GM18909 (cell line): ENCODE results near the gene TREML2.
"Not testable (repeated sequence)": the region's sequence is repeated elsewhere in the genome, so short reads cannot be mapped to it uniquely, and the experiment has no call there.

Source experiments
- ATAC-seq: cut with Tn5 transposase; IDR thresholded peaks from one replicate; pipeline ENCODE4 v1.9.1; 2021; ENCODE audit warnings: mild to moderate bottlenecking; ENCODE audit not compliant: unreplicated experiment, poor library complexity

The TREML2 gene, protein sequence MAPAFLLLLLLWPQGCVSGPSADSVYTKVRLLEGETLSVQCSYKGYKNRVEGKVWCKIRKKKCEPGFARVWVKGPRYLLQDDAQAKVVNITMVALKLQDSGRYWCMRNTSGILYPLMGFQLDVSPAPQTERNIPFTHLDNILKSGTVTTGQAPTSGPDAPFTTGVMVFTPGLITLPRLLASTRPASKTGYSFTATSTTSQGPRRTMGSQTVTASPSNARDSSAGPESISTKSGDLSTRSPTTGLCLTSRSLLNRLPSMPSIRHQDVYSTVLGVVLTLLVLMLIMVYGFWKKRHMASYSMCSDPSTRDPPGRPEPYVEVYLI

DNA sequence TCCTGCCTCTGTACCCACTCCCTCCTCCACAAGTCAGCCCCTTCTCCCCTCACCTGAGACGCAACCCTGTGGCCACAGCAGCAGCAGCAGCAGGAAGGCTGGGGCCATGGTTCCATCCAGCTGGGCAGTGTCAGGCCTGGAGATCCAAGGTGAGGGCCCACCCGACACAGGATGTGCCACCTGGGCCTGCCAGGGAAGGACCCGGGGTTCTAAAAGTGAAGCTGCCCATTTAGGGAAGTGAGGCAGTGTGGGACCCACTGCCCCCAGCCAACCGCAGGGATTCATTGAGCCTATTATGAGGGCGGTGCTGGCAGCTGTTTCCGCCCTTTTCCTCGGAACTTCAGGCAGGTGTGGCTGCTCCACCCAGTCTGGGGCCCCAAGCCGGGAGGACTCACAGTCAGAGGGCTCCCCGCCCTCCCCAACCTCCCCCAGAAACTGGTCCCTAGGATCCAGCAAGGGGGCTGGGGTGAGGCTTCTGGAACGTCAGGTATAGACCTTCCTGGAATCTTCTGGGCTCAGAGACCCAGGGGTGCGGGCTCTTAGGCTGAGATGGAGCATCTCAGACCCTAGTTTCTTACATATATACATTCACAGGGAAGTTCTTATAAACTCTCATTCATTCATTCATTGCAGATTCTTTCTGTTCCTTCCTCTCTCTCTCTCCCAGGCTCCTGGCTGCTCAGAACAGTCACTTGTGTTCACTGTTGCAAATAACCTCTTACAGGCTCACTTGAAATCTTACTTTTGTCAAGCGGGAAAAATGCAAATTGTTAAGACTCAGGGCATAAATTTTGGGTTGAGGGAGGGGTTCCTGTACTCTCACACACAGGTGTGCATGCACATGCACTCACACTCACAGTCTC, at the start of gene TREML2:
Gene TREML2 (minus strand): TSS at position 249 of the 863 bp plus-strand sequence. CDS start 141 bp downstream, at position 108.
- no peak for ATAC-seq

DNA sequence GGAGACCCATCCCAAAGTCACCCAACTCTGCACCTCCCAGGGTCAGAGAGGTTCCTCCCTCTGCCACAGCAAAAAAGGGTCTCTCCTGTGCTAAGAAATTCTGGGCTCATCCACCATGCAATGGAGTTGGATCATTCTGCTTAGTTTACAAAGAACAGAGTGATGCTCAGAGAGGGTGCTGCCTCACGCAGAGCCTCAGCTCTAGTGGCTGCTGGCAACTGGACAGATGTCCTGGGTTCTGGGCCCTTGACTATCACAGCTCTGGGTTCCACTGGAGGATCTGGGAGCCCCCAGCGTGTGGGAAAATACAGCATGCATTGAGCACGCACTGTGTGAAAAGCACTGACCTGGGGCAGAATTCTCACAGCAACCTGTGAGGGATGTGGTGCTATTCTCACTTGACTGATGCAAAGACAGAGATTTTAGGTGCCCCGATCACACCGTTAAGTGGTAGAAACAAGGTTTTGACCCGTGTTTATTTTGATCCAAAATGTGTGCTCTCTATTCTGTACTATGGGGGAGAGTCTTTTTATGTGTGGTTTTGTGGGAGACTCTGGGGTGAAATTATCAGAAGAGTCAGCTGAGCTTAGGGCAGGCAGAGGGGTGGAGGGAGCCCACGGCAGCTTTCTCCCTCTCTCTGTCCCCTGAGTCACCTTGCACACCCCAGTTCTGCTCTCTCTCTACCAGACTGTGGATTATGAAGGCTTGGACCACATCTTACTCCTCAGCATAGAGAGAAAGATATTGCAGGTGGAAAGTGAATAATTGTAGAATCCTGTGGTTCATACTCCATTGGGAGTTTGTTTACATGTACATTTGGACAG, 47.1 kb upstream of the TREML2 start:
- ATAC-seq, result no peak

DNA sequence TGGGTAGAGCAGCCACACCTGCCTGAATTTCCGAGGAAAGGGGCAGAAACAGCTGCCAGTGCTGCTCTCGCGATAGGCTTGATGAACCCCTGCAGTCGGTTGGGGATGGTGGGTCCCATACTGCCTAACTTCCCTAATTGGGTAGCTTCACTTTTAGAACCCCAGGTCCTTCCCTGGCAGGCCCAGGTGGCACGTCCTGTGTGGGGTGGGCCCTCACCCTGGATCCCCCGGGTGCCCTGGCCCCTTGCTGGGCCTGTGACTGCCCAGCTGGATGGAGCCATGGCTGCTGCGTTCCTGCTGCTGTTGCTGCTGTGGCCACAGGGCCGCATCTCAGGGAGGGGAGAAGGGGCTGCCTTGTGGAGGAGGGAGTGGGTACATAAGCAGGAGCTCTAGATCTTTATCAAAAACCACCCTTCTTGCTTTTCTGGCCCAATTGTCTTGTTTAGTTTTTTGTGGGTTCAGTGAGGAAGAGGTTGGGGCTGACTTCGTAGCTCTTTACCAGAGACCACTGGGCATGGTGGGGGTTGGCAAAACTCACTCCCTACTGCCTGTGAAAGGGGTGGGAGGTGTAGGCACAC, 46.4 kb upstream of the TREML2 start:
- no peak for ATAC-seq

DNA sequence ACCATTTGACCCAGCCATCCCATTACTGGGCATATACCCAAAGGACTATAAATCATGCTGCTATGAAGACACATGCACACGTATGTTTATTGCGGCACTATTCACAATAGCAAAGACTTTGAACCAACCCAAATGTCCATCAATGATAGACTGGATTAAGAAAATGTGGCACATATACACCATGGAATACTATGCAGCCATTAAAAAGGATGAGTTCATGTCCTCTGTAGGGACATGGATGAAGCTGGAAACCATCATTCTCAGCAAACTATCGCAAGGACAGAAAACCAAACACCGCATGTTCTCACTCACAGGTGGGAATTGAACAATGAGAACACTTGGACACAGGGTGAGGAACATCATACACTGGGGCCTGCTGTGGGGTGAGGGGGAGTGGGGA, 45.6 kb upstream of the TREML2 start:
- ATAC-seq, result not testable (repeated sequence)

DNA sequence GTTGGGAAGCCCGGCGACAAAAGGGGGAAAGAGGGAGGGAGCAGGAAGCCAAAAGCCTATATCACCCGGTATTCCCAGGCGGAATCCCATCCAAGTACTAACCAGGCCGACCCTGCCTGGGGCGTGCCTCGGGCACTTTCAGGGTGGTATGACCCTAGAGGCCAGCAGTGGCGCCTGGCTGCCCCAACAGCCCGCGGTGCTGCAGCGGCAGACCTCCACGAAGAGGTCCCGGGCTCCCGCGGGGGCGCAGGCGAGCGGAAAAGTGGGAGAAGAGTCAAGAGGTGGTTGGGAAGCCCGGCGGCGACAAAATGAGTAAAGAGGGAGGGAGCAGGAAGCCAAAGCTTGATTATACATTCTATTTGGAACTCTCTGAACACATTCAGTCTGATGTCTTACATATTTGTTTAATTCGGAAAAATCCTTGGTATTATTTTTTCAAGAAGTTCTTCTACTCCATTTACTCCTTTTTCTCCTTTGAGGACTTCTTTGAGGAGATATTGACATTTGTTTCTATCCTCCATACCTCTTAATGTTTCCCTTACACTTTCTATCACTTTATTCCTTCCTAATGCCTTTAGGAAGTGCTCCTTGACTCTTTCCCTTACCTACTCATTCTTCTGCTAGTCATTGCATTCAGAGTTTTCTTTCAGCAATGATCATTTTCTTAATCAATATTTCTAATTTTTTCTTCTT, 38.7 kb upstream of the TREML2 start:
- ATAC-seq, result no peak

DNA sequence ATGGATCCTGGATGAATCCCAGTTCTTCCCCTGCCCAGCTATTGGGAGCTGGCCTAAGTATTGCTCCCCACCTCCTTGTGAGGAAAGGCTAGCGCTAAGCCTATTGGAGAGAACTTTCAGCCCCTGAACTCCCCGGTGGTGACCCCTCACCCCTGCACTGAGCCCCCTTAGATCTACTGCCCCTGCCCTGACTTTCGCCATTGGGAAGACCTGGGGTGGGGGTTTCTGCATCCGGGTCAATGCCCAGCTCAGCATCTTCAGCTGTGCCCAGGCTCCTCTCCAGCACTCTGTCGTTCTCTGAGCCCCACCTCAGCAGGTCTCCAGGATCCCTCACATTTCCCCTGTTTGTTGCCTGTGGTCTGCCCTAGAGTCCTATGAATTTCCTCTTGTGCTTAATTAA, 36.2 kb upstream of the TREML2 start:
- ATAC-seq, result no peak

DNA sequence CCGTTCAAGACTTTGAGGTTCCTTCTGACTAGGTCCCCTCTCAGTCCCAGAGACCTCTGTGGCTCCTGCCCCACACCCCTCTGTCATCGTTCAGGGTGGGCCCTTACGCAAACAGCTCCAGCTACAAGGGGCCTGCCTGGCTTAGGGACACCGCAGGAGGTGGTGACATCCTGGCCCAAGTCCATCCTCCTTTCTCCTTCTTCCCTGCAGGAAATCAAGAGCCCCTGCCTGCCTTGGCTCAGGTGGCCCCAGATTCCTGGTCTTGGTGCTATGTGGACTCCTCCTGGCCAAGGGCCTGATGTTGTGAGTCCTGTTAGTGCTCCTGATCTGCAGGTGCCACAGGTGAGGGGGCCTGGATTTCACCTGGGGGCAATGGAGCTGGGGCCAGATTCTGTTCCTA, 35.3 kb upstream of the TREML2 start:
- no peak for ATAC-seq

DNA sequence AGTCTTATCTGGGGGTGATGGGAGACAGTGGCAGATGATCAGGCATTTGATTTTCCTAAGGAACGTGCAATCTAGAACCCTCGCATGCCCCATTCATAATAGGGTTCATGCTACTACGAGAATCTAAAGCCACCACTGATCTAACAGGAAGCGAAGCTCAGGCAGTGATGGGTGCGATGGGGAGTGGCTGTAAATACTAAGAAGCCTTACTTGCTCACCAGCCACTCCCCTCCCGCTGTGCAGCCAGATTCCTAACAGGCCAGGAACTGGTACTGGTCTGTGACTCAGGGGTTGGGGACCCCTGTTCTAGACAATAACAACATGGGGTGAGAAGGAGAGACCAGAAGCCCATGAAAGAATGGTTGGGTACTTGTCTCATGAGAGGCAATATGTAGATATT, 31.7 kb upstream of the TREML2 start:
- no peak for ATAC-seq

DNA sequence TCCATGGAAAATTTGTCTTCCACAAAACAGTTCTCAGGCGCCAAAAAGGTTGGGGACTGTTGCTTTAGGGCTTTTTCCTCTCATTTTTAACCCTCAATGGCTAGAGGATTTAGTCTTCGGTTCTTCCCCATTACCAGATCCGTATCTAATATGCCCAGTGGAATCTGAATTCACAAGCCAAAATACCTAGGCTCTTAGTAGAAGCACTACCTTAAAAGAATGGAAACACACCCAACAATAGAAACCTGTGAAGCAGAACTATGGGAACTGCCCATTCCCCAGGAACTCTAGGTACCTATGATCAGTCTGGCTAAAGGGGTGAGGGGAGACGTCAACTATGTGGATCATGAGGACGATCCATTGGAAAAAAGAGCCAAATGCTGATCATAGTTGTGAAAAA, 30.3 kb upstream of the TREML2 start:
- no peak for ATAC-seq

DNA sequence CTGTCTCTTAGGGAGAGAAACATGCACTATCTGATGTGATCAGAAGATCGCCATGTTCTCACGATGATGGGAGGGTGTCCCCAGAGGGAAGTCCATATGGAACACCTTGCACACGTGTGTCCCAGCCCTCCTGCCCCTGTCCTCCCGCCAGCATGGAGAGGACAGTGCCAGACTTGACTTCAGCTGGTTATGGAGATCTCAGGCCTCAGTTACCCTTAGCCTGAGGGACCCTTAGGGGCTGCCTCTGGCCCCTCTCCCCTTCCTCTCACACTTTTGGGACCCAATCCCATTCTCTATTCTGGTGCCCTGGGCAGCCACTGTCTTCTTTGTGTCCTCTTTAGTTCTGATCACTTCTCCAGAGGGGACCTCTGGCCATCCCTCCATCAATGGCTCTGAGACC, 28.8 kb upstream of the TREML2 start:
- ATAC-seq, result no peak

DNA sequence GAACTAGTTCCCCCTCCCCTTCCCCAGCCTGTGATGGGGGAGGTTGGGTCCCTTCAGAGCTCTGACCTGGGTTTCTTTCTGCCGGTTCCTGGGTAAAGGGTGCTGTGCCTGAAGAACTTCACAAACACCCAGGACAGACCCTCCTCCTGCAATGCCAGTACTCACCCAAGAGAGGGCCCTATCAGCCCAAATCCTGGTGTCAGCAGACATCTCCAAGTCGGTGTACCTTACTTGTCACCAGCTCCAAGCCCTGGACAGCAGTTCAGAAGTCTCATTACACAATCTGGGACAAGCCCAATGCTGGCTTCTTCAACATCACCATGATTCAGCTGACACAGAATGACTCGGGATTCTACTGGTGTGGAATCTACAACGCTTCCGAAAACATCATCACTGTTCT, 27.7 kb upstream of the TREML2 start:
- no peak for ATAC-seq

DNA sequence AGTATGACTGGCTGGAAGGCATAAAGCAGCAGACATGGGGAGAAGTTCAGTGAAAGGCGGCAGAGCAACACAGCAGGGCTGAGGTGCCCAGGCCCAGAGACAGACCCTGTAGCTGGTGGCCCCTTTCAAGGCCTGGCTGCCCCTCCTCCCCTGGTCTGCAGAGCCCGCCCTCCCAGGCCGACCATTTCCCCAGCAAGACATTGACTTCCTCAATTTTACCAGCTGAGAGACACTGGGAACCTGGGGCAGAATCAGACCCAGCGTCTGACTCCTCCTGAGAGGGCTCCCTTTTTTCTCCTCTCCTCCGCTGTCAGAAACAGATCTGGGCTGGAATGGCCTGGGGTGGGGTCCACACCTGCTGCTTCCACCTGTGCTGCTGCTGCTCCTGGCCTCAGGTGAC, 27.1 kb upstream of the TREML2 start, which contains the start of gene TREML4:
Gene TREML4 (plus strand): TSS at position 254 of the 400 bp plus-strand sequence. CDS start 79 bp downstream, at position 333.
- no peak for ATAC-seq

DNA sequence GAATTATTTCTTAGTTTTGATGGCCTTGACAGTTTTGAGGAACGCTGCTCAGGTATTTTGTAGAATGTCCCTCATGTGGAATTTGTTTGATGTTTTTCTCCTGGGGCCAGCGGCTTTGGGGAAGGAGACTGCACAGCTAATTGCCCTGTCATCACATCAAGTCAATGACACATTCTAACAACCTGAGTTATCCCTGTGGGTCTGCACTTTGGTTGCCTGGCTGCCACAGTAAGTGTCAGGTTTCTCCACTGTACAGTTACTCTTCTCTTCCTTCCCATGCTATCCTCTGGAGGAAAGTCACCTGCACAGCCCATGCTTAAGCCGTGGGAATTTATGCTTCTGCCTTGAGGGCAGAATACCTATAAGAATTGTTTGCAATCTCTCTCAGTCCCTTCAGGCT, 25.8 kb upstream of the TREML2 start:
- no peak for ATAC-seq

DNA sequence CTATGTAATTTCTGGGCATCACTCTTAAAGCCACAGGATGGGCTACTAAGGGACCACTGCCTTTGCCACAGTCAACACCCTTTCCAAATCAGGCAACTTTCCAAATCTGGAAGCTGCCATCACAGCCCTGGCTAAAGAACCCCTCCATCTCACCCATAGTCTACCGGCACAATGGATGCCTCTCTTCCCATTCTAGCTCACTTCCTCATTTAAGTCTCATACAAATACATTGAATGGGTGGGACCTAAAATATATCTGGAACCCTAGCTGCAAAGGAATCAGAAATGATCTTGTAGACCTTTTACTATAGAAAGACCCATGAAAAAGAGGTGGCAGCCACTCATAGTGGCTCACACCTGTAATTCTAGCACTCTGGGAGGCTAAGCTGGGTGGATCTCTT, 23.9 kb upstream of the TREML2 start:
- ATAC-seq, result no peak

DNA sequence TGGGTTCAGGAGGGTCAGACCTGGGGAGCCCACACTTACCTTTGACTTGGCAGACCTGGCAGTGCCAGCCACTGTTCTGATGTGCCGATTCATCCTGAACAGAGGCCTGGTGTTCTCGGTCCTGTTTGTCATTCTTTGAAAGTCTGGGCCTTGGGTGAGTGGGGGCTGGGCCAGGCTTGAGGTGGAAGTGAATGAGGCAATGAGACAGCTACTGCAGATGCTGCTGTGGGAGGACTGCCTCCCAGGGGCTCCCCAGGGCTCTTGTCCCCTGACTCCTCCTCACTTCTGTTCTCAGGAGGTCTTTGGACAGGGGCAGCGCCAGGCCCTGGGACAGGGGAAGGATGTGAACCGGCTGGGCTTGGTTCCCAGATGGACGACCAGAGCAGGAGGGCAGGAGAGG, 21.6 kb upstream of the TREML2 start:
- no peak for ATAC-seq

DNA sequence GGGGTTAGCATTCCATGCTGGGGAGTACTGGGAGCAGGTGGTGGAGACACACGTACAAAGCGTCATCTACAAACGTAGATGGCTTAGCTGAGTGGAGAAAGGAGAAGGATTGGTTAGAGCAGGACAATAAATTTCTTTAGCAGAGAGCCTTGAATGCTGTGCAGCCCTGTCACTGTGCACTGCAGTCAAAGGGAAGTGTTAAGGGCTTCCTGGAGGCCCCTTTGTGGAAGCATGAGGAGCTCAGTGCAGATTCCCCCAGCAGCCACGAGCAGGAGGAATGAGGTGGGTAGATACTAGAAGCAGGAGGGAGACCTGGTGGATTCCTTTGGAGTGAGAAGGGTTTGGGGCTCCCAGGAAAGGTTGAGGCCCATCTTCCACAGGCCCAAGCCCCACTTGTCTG, 21.1 kb upstream of the TREML2 start:
- no peak for ATAC-seq

DNA sequence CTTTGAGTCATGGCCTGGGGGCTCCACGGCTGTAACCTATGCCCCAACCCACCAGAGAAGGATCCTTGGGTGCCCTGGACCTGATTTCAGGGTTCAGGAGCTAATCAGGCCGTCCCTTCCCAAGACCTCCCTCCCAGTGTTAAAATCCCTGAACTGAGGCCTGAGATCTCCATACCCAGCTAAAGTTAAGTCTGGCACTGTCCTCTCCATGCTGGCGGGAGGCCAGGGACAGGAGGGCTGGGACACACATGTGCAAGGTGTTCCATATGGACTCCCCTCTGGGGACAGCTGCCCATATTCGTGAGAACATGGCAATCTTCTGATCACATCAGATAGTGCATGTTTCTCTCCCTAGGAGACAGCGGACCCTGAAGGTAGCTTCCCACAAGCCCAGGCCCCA, 15.7 kb upstream of the TREML2 start:
- no peak for ATAC-seq

DNA sequence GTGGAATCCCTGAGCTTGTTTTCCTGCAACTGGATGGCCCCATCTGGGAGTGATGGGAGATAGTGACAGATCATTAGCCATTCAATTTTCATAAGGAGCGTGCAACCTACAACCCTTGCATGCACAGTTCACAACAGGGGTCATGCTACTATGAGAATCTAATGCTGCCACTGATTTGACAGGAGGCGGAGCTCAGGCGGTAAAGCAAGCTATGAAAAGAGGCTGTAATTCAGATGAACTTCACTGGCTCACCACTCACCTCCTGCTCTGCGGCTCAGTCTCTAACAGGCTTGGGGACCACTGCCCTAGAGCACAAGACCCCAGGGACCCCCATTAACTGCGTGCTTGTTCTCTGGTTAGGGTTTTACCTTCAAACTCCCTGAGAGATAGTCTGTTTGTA, 14.8 kb upstream of the TREML2 start:
- ATAC-seq, result no peak

DNA sequence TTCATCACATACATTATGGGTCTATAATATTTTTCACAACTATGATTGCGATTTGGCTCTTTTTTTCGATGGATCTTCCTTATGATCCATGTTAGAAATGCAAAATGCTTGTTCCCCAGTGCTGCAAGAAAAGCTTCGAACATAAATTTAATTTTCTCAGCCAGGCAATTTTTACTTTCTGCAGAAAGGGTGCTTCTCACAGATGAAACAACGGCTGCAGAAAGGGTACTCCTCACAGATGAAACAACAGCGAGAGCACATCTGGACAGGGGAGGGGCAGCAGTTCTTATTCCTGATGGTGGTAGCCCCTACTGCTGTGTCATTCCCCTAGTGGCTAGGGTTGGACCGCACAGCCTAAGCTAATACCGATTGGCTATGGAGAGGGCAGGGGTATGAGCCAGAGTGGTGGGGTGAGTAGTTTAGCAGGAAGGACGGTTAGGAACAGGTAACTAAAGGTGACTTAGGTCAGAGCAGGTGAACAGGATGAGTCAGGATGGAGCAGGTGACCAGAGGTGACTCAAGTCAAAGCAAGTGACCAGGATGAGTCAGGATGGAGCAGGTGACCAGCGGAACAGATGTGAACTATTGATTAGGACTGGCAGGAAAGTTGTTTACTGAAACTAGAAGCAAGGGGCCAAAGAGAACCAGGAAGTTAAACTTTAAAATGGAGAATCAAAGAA, 13.8 kb upstream of the TREML2 start:
- no peak for ATAC-seq
